Ishikawa (cell line): ENCODE results near the gene RPL12.

ENCODE experiments used
- CEBPB ChIP-seq: IDR thresholded peaks from 2 replicates; pipeline ENCODE4 v1.6.1; 2012
- CREB1 ChIP-seq: IDR thresholded peaks from 2 replicates; pipeline ENCODE4 v1.6.1; 2012; ENCODE audit warnings: low read depth
- EGR1 ChIP-seq: IDR thresholded peaks from 2 replicates; pipeline ENCODE4 v1.6.1; 2012
- EP300 ChIP-seq: IDR thresholded peaks from 2 replicates; pipeline ENCODE4 v1.6.1; 2012; ENCODE audit warnings: borderline replicate concordance
- FOXM1 ChIP-seq: IDR thresholded peaks from 2 replicates; pipeline ENCODE4 v1.6.1; 2012; ENCODE audit warnings: low read depth, borderline replicate concordance
- NFIC ChIP-seq: IDR thresholded peaks from 2 replicates; pipeline ENCODE4 v1.6.1; 2012
- REST ChIP-seq: IDR thresholded peaks from 2 replicates; pipeline ENCODE4 v1.6.1; 2012; ENCODE audit warnings: low read depth, mild to moderate bottlenecking
- TAF1 ChIP-seq: IDR thresholded peaks from 2 replicates; pipeline ENCODE4 v1.6.1; 2012; ENCODE audit warnings: low read depth, mild to moderate bottlenecking
- TEAD4 ChIP-seq: IDR thresholded peaks from 2 replicates; pipeline ENCODE4 v1.6.1; 2012
- YY1 ChIP-seq: IDR thresholded peaks from 2 replicates; pipeline ENCODE4 v1.6.1; 2012; ENCODE audit warnings: low read depth
- ZBTB7A ChIP-seq: IDR thresholded peaks from 2 replicates; pipeline ENCODE4 v1.6.1; 2012; ENCODE audit warnings: low read depth
- TF ChIP-seq, protein P1 (sequence below): IDR thresholded peaks from 2 replicates; pipeline ENCODE4 v1.6.1; 2012

- no peak for TF ChIP-seq YY1
- no peak for TF ChIP-seq EP300
- TF ChIP-seq, protein P1, sequence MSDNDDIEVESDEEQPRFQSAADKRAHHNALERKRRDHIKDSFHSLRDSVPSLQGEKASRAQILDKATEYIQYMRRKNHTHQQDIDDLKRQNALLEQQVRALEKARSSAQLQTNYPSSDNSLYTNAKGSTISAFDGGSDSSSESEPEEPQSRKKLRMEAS = no peak
- no peak for TF ChIP-seq ZBTB7A
- TF ChIP-seq NFIC = no peak
- no peak for TF ChIP-seq CREB1
- TF ChIP-seq FOXM1 = no peak
- TF ChIP-seq EGR1 = no peak
- no peak for TF ChIP-seq REST
- no peak for TF ChIP-seq CEBPB
- no peak for TF ChIP-seq TAF1
- no peak for TF ChIP-seq TEAD4
Observed at GRCh38 chr9:127492616-127493015, 41.4 kb upstream of the RPL12 start.
